ENCODE data around the gene PIGU.

GRCh38 chr20:34549929-34550305, 127.0 kb downstream of the PIGU start:
- TF ChIP-seq, protein P1, sequence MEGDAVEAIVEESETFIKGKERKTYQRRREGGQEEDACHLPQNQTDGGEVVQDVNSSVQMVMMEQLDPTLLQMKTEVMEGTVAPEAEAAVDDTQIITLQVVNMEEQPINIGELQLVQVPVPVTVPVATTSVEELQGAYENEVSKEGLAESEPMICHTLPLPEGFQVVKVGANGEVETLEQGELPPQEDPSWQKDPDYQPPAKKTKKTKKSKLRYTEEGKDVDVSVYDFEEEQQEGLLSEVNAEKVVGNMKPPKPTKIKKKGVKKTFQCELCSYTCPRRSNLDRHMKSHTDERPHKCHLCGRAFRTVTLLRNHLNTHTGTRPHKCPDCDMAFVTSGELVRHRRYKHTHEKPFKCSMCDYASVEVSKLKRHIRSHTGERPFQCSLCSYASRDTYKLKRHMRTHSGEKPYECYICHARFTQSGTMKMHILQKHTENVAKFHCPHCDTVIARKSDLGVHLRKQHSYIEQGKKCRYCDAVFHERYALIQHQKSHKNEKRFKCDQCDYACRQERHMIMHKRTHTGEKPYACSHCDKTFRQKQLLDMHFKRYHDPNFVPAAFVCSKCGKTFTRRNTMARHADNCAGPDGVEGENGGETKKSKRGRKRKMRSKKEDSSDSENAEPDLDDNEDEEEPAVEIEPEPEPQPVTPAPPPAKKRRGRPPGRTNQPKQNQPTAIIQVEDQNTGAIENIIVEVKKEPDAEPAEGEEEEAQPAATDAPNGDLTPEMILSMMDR (IDR thresholded peaks at IDR 0.05) = no peak
- TF ChIP-seq EZH2 (IDR thresholded peaks at IDR 0.05; ENCODE audit: borderline replicate concordance, insufficient read depth, low read depth, low read length, poor library complexity, severe bottlenecking) = no peak
